Measurements from ENCODE around the gene SMCO1.

DNA sequence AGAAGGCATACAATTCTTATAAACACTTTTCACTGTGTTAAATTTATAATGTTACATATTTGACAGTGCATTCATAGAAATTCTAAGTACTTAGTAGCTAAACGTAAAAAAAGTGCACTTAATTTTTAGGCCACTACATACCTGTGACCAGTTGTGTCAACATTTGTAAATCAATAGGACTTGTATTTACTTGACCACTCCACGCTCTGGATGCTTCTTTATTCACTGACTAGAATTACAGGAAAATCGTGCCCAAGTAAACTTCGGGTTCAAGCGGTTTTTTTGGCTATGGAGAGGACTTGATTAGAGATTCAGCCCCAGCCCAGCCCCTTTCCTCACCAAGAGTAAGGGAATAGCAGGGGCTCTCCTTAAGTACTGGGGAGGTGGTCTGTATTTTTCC is 31.4 kb upstream of the SMCO1 start:
- TF ChIP-seq, protein P1, sequence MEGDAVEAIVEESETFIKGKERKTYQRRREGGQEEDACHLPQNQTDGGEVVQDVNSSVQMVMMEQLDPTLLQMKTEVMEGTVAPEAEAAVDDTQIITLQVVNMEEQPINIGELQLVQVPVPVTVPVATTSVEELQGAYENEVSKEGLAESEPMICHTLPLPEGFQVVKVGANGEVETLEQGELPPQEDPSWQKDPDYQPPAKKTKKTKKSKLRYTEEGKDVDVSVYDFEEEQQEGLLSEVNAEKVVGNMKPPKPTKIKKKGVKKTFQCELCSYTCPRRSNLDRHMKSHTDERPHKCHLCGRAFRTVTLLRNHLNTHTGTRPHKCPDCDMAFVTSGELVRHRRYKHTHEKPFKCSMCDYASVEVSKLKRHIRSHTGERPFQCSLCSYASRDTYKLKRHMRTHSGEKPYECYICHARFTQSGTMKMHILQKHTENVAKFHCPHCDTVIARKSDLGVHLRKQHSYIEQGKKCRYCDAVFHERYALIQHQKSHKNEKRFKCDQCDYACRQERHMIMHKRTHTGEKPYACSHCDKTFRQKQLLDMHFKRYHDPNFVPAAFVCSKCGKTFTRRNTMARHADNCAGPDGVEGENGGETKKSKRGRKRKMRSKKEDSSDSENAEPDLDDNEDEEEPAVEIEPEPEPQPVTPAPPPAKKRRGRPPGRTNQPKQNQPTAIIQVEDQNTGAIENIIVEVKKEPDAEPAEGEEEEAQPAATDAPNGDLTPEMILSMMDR (IDR thresholded peaks at IDR 0.05; ENCODE audit: poor library complexity) = no peak
- TF ChIP-seq EZH2 (IDR thresholded peaks at IDR 0.05; ENCODE audit: borderline replicate concordance) = no peak

Data from hepatocyte (in vitro differentiated cells).